Erythroblast (primary cell): ENCODE results near the gene TAF11L10.
"Not testable (repeated sequence)": the region's sequence is repeated elsewhere in the genome, so short reads cannot be mapped to it uniquely, and the experiment has no call there.

Experiments
- GATA1 ChIP-seq: IDR thresholded peaks from 2 replicates; pipeline ENCODE4 v1.6.1; 2011; ENCODE audit warnings: low read depth, mild to moderate bottlenecking, control low read depth, low read length, moderate library complexity
- POLR2A ChIP-seq: IDR thresholded peaks from 2 replicates; pipeline ENCODE4 v1.6.1; 2011; ENCODE audit warnings: mild to moderate bottlenecking, low read length

DNA sequence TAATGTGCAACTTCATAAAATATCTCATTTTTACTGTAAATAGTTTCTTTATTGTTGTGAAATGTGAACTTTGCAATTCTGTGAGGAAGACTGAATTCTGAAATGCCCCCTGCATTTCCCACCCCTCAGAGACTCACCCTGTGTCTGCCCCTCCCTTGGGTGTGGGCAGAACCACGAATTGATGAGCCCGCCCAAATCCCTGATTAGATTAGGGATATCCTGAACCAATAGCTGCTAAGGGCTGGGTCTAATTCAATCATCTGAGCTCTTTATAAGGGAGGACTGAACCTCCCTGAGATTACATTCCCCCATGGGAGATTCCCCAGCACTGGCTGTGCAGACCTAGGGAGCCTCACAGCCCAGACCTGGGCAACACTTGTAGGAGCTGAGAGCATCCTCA is 12.5 kb upstream of the TAF11L10 start, which contains the start of gene TAF11L12:
- TF ChIP-seq POLR2A, GATA1: not testable (repeated sequence)
